ENCODE results near the gene FOLR1.

Gene FOLR1

GRCh38 chr11:72233773-72234513 is 42.0 kb downstream of the FOLR1 start:
- H3K9ac ChIP-seq (ENCODE audit: low read depth, low read length): no peak overlapping the region
- H3K27me3 ChIP-seq (ENCODE audit: control insufficient read depth, insufficient read depth, low read length): no peaks in the 10 kb centered on the region
- H3K9me3 ChIP-seq (replicated peaks; ENCODE audit: low read length): no peaks in the 10 kb centered on the region
- no peak overlapping the region for H3K4me3 ChIP-seq (ENCODE audit: low read length)
- peaks cover under 1% of the 10 kb centered on the region for H3K4me1 ChIP-seq (ENCODE audit: control insufficient read depth, insufficient read depth, low read length)
- no peak overlapping the region for H3K4me2 ChIP-seq (ENCODE audit: low read length)
- H3K36me3 ChIP-seq (ENCODE audit: insufficient read depth, low read length): peaks cover 96% of the 10 kb centered on the region

GRCh38 chr11:72234514-72234830 is 42.5 kb downstream of the FOLR1 start:
- H3K36me3 ChIP-seq (ENCODE audit: insufficient read depth, low read length): peaks cover 91% of the 10 kb centered on the region
- no peak overlapping the region for H3K9ac ChIP-seq (ENCODE audit: low read depth, low read length)
- H3K4me2 ChIP-seq (ENCODE audit: low read length): no peak overlapping the region
- peaks cover 6% of the 10 kb centered on the region for H3K4me1 ChIP-seq (ENCODE audit: control insufficient read depth, insufficient read depth, low read length)
- H3K9me3 ChIP-seq (replicated peaks; ENCODE audit: low read length): no peaks in the 10 kb centered on the region
- H3K27me3 ChIP-seq (ENCODE audit: control insufficient read depth, insufficient read depth, low read length): peaks cover 1% of the 10 kb centered on the region
- H3K4me3 ChIP-seq (ENCODE audit: low read length): no peak overlapping the region

- Histone ChIP-seq H3K4me3 (ENCODE audit: low read length) (no peak overlapping the region), H3K4me2 (ENCODE audit: low read length) (no peak overlapping the region), H3K36me3 (ENCODE audit: insufficient read depth, low read length) (peaks cover 86% of the 10 kb centered on the region), H3K9ac (ENCODE audit: low read depth, low read length) (no peak overlapping the region), H3K27me3 (ENCODE audit: control insufficient read depth, insufficient read depth, low read length) (peaks cover 4% of the 10 kb centered on the region), H3K9me3 (replicated peaks; ENCODE audit: low read length) (no peaks in the 10 kb centered on the region), H3K4me1 (ENCODE audit: control insufficient read depth, insufficient read depth, low read length) (peaks cover 10% of the 10 kb centered on the region)
These were observed 43.0 kb downstream of the FOLR1 start for GRCh38 chr11:72234920-72235319.

- Histone ChIP-seq H3K27me3 (ENCODE audit: control insufficient read depth, insufficient read depth, low read length) (peaks cover 9% of the 10 kb centered on the region), H3K4me1 (ENCODE audit: control insufficient read depth, insufficient read depth, low read length) (peaks cover 16% of the 10 kb centered on the region), H3K9ac (ENCODE audit: low read depth, low read length) (no peak overlapping the region), H3K4me2 (ENCODE audit: low read length) (no peak overlapping the region), H3K9me3 (replicated peaks; ENCODE audit: low read length) (no peaks in the 10 kb centered on the region), H3K36me3 (ENCODE audit: insufficient read depth, low read length) (peaks cover 80% of the 10 kb centered on the region), H3K4me3 (ENCODE audit: low read length) (no peak overlapping the region)
These were observed 43.6 kb downstream of the FOLR1 start for GRCh38 chr11:72235351-72236057.

GRCh38 chr11:72236083-72236697 is 44.2 kb downstream of the FOLR1 start:
- Histone ChIP-seq H3K4me2 (ENCODE audit: low read length) (no peak overlapping the region), H3K4me1 (ENCODE audit: control insufficient read depth, insufficient read depth, low read length) (peaks cover 16% of the 10 kb centered on the region), H3K9ac (ENCODE audit: low read depth, low read length) (no peak overlapping the region), H3K9me3 (replicated peaks; ENCODE audit: low read length) (no peaks in the 10 kb centered on the region), H3K4me3 (ENCODE audit: low read length) (no peak overlapping the region), H3K36me3 (ENCODE audit: insufficient read depth, low read length) (peaks cover 74% of the 10 kb centered on the region), H3K27me3 (ENCODE audit: control insufficient read depth, insufficient read depth, low read length) (peaks cover 15% of the 10 kb centered on the region)

GRCh38 chr11:72236774-72237111 is 44.8 kb downstream of the FOLR1 start:
- H3K9ac ChIP-seq (ENCODE audit: low read depth, low read length): no peak overlapping the region
- H3K4me3 ChIP-seq (ENCODE audit: low read length): no peak overlapping the region
- H3K4me2 ChIP-seq (ENCODE audit: low read length): no peak overlapping the region
- H3K4me1 ChIP-seq (ENCODE audit: control insufficient read depth, insufficient read depth, low read length): peaks cover 16% of the 10 kb centered on the region
- H3K9me3 ChIP-seq (replicated peaks; ENCODE audit: low read length): no peaks in the 10 kb centered on the region
- H3K36me3 ChIP-seq (ENCODE audit: insufficient read depth, low read length): peaks cover 68% of the 10 kb centered on the region
- H3K27me3 ChIP-seq (ENCODE audit: control insufficient read depth, insufficient read depth, low read length): peaks cover 18% of the 10 kb centered on the region

- H3K4me3 ChIP-seq (ENCODE audit: low read length): no peak overlapping the region
- no peak overlapping the region for H3K4me2 ChIP-seq (ENCODE audit: low read length)
- peaks cover 24% of the 10 kb centered on the region for H3K27me3 ChIP-seq (ENCODE audit: control insufficient read depth, insufficient read depth, low read length)
- peaks cover 16% of the 10 kb centered on the region for H3K4me1 ChIP-seq (ENCODE audit: control insufficient read depth, insufficient read depth, low read length)
- no peak overlapping the region for H3K9ac ChIP-seq (ENCODE audit: low read depth, low read length)
- H3K36me3 ChIP-seq (ENCODE audit: insufficient read depth, low read length): peaks cover 62% of the 10 kb centered on the region
- H3K9me3 ChIP-seq (replicated peaks; ENCODE audit: low read length): no peaks in the 10 kb centered on the region
These were observed 45.4 kb downstream of the FOLR1 start for GRCh38 chr11:72237112-72237931.

GRCh38 chr11:72238040-72238450 is 46.1 kb downstream of the FOLR1 start:
- Histone ChIP-seq H3K4me3 (ENCODE audit: low read length) (no peak overlapping the region), H3K27me3 (ENCODE audit: control insufficient read depth, insufficient read depth, low read length) (peaks cover 27% of the 10 kb centered on the region), H3K9ac (ENCODE audit: low read depth, low read length) (no peak overlapping the region), H3K4me2 (ENCODE audit: low read length) (no peak overlapping the region), H3K36me3 (ENCODE audit: insufficient read depth, low read length) (peaks cover 55% of the 10 kb centered on the region), H3K4me1 (ENCODE audit: control insufficient read depth, insufficient read depth, low read length) (peaks cover 16% of the 10 kb centered on the region), H3K9me3 (replicated peaks; ENCODE audit: low read length) (no peaks in the 10 kb centered on the region)

- peak overlapping the region; percentile 83 for H3K4me2 ChIP-seq (ENCODE audit: low read length)
- peaks cover 48% of the 10 kb centered on the region for H3K36me3 ChIP-seq (ENCODE audit: insufficient read depth, low read length)
- H3K27me3 ChIP-seq (ENCODE audit: control insufficient read depth, insufficient read depth, low read length): peaks cover 34% of the 10 kb centered on the region
- peak overlapping the region; percentile 18 for H3K9ac ChIP-seq (ENCODE audit: low read depth, low read length)
- peaks cover 16% of the 10 kb centered on the region for H3K4me1 ChIP-seq (ENCODE audit: control insufficient read depth, insufficient read depth, low read length)
- H3K4me3 ChIP-seq (ENCODE audit: low read length): no peak overlapping the region
- H3K9me3 ChIP-seq (replicated peaks; ENCODE audit: low read length): no peaks in the 10 kb centered on the region
These were observed 46.8 kb downstream of the FOLR1 start for GRCh38 chr11:72238492-72239312.

- Histone ChIP-seq H3K9ac (ENCODE audit: low read depth, low read length) (peak overlapping the region; percentile 18), H3K27me3 (ENCODE audit: control insufficient read depth, insufficient read depth, low read length) (peaks cover 37% of the 10 kb centered on the region), H3K4me3 (ENCODE audit: low read length) (peak overlapping the region; percentile 62)
These were observed 47.4 kb downstream of the FOLR1 start for GRCh38 chr11:72239313-72239848.

More at GRCh38 chr11:72239313-72239848, 47.4 kb downstream of the FOLR1 start:
- Histone ChIP-seq H3K9me3 (replicated peaks; ENCODE audit: low read length) (no peaks in the 10 kb centered on the region), H3K4me1 (ENCODE audit: control insufficient read depth, insufficient read depth, low read length) (peaks cover 16% of the 10 kb centered on the region), H3K36me3 (ENCODE audit: insufficient read depth, low read length) (peaks cover 42% of the 10 kb centered on the region), H3K4me2 (ENCODE audit: low read length) (peak overlapping the region; percentile 83)
